Measurements from ENCODE around the gene GPC4. TPM values are rescaled to one million over a fixed set of nuclear protein-coding genes. Genes with fewer than 3 reads are reported as not detected.
"Not testable (repeated sequence)": the region's sequence is repeated elsewhere in the genome, so short reads cannot be mapped to it uniquely, and the experiment has no call there.

Gene GPC4
- total RNA-seq, 1 experiment from 2014 or later = 0.11 TPM

DNA sequence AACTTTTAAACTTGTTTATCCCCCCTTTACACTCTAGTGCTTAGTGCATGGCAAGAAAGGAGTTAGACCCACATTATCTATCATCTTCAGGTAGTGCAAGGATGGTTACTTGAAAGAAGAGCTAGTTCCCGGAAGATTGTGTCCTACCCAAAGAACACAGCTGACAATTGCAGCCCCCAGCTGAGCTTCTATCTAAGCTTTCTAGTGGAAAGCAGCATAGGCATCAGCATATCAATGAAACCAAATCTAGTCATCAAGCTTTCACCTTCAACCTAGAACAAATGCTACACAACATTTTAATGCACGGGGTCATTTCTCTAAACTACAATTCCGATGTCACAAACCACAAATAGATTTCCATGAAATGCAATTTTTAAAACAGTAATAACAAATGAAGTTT, 108.2 kb downstream of the GPC4 start:
- DNase-seq (ENCODE audit: low read depth) = no peak

DNA sequence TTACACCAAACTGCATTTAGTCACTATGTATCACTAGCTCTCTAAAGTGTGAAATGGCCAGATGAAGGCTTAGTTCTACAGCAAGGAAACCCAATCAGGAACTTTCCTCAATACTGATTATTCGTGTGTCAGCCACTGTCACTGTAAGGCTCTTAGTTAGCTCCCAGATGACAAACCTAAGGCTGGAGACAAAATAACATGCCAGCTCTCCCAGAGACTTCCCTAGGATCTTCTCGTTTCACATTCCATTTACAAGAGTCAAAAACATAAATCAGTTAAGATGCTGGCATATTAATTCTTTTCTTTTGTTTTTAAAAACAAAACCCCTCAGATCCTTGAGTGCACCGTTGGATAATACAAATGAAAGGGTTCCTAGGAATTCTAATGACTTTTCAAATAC, 109.0 kb downstream of the GPC4 start:
- DNase-seq (ENCODE audit: low read depth) = no peak

DNA sequence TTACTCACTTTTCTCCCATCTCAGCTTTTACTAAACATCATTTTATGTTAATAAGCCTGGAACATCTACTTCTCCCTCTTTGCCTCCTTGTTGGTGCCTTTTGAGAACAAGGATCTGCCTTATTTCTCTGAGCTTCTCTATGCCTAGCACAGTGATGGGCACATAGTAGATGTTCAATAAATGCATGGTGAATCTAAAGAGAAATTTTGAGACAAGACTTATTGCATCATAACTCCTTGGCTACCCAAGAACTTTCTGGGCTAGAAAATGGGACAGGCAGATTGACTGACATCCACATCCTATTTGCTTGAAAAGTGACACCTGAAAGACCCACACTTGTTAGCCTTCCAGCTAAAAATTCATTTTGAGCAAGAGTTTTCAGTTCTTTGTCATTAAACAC, 109.9 kb downstream of the GPC4 start:
- DNase-seq (ENCODE audit: low read depth) = no peak

DNA sequence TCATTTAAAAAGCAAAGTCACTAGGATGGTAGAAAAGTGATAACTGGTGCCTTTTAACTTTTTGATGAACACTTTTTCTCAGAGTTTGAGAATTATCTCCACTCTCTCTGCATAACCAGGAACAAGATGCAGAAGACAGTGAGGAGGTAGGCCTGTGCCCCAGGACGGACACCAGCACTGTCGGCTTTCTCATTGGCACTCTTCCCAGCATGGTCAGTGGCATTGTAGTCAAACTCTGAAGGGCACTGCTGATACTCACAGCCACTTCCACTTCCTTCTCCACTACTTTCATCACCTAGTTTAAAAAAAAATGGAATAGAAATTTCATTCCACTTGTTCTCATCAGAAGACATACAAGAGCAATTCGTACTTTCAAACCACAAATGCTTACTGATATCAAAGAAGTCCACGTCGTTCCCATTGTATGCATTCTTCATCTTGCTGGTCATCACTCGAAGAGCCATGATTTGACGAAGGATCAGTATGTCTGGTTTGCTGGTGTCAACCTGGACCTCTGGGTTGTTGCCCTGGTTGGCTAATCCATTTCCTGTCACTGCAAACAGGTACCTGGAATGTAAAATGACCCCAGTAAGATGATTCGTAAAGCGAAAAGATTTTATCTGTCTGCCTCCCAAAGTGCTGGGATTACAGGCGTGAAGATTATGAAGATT, 112.4 kb downstream of the GPC4 start:
- DNase-seq (ENCODE audit: low read depth) = no peak

GRCh38 chrX:133300591-133300990, 114.7 kb downstream of the GPC4 start:
- no peak for DNase-seq (ENCODE audit: low read depth)

- no peak for DNase-seq (ENCODE audit: low read depth)
Measured at GRCh38 chrX:133297284-133297683, 118.0 kb downstream of the GPC4 start.

- DNase-seq (ENCODE audit: low read depth) = no peak
Measured at GRCh38 chrX:133294126-133294525, 121.2 kb downstream of the GPC4 start.

DNA sequence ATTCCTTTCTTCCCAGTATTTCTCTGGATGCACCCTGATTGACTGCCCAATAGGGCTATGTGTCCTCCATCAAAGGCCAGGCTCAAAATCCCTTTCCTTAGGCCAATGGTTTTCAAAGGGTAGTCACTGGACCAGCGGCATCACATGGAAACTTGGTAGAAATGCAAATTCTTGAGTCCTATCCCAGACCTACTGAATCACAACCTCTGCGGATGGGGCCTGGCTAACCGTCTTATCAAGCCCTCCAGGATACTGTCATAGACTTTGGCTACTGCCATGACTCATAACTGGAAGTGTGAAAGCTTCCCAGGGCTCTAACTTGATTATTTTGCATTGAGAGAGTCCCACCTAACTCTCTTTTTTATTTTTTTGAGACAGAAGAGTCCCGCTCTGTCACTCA, 125.2 kb downstream of the GPC4 start:
- DNase-seq (ENCODE audit: low read depth) = no peak

DNA sequence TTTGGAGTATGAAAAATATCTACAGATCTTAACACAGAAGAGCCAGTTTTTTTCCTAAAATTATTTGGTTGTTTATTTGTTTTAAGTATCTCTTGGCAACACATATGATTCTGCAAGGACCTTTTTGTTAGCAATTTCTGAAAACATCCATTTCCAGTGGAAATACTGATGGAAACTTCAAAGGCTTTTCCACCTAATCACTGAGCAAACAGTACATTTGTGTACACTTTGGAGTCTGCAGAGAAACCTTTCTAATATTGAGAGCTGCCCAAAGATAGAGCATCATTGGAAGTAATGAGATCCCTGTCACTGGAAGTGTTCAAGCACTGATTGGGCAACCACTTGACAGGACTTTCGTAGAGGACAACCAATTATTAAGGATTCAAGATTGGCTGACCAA, 127.4 kb downstream of the GPC4 start:
- no peak for DNase-seq (ENCODE audit: low read depth)

GRCh38 chrX:133285341-133285740, 129.9 kb downstream of the GPC4 start:
- no peak for DNase-seq (ENCODE audit: low read depth)

GRCh38 chrX:133279112-133279730, 136.1 kb downstream of the GPC4 start:
- not testable (repeated sequence) for DNase-seq (ENCODE audit: low read depth)

DNA sequence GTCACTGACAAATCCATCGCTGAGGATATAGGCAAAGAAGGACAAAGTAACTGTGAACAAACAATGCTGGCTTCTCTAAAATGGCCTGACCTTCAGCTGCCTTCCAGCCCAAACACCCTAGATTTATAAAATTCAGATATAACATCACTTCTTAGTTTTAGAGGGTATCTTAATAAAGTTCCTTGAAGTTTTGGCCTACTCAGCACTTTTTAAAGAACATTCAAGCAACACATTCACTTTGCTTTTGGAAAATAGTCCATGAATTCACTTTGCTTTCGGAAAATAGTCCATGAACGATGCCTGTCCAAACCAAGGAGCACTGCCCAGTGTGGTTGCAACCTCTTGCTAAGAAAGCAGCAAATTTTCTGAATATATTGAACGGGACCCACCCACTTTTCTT, 142.1 kb downstream of the GPC4 start:
- no peak for DNase-seq (ENCODE audit: low read depth)

- no peak for DNase-seq (ENCODE audit: low read depth)
Measured at GRCh38 chrX:133269168-133269567, 146.1 kb downstream of the GPC4 start.

DNA sequence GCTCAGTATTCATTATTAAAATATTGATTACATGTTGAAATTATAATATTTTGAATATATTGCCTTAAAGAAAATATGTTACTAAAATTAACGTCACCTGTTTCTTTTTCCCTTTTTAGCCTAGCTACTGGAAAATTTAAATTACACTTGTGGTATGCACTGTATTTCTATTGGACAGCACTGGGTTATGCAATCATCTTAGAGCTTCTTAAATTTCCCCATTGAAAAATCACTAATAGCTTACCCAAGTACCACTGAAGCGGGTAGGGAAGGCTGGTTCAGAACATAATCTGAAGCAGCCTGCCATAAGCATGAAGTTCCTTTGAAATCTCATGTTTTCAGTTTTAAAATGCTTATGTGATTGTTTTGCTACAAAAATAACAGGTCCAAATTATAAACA, 147.7 kb downstream of the GPC4 start:
- no peak for DNase-seq (ENCODE audit: low read depth)

GRCh38 chrX:133265331-133265730, 150.0 kb downstream of the GPC4 start:
- DNase-seq (ENCODE audit: low read depth) = no peak

- no peak for DNase-seq (ENCODE audit: low read depth)
Measured at GRCh38 chrX:133258481-133258880, 156.8 kb downstream of the GPC4 start.

GRCh38 chrX:133254666-133255065, 160.6 kb downstream of the GPC4 start:
- DNase-seq (ENCODE audit: low read depth) = no peak

- no peak for DNase-seq (ENCODE audit: low read depth)
Measured at GRCh38 chrX:133251204-133251603, 164.1 kb downstream of the GPC4 start.

DNA sequence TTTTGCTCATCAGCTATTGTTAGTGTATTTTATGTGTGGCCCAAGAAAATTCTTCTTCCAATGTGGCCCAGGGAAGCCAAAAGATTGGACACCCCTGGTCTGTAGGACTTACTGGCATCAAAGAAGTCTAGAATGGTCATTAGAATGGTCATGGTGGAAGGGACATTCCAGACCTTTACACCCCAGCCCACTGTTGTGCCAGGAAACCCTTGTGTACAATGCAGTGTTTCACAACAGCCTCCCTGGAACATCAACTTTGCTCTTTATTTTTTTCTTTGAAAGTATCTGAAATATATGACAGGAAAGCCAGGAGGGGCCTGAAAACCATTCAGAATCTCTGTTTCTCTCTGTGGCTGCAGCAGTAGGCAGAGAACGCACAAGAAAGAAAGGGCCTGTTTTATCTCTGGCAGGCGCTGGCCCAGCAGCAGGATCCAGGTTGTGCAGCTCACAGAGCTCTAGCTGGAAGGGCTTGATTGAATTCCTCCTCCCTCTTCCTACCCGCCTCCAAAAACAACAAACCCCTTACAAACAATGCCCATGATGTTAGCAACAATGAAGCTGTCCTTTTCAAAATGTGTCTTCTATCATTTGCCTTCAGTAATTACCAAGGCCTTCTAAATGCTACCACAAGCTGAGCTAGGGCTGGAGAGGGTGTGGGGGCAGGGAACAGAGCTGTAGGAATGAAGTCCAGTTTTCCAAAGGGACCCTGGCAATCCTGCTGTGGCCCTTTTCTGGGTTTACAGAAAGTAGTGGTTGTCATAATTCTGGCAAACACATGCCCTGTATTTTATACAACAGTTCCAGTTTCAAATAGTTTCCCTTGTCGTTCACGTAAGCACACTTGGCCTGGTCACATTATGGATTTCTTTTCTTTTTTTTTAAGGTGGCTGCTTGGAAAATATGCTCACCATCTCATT, 164.8 kb downstream of the GPC4 start:
- no peak for DNase-seq (ENCODE audit: low read depth)

Data from LHCN-M2 (cell line).